Measurements from ENCODE around the gene TTC23.
A peak's percentile ranks its signal among the peaks of the same experiment; 100 is the strongest.

Gene TTC23

GRCh38 chr15:99169769-99170311 lies 79.5 kb downstream of the TTC23 start:
- TF ChIP-seq CTCF (IDR thresholded peaks at IDR 0.05; ENCODE audit: extremely low read depth, insufficient read depth, missing control alignments): no peak
- in situ Hi-C loops (cut with MboI; ENCODE audit: low pct_unique_long_range_greater_than_20kb, low sequenced_read_pairs, unreplicated experiment): no loop called here
- DNase-seq (ENCODE audit: low spot score): no peak

DNA sequence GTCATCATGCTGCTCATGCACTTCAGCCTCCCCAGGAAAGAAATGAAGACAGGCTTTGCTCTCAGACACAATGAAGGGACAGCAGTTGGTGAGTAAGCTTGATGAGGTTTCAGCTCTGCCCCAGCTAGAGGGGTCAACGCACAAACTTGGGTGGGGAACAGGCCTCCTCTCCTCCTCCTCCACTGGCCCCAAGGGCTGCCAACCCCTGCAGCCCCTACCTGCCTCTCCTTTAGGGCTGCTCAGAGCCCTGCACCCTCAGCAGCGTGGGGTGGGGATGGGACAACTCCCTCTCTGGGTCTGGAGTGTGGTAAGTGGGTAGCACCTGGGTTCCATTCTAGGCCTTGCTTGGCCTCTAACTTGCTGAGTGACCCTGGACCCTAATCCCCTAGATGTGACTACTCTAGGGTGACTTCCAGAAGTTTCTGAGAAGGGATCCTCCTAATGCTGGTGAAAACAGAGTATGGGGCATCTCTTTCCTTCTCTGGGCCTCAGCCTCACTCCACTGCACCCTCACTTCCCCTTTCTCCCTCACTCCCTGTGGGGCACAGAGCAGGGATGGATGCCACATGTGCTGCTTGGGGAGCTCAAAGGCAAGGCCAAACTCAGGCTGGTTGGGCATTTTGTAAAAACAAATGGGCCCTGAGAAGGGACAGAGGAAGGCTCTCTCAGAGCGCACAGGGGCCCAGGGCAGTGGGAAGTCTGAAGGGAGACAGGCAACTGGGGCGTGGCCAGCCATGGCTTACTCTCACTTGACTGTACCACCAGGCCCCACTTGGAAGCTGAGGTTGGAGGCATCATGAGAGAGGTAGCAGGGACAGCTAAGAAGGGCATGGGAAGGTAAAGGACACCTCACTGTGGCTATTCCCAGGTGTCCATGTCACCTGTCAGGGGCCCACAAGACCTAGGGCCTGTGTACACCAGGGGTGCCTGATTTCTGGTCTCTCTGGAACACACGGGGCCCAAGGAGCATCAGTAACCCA lies 80.5 kb downstream of the TTC23 start:
- in situ Hi-C loops (cut with MboI; ENCODE audit: low pct_unique_long_range_greater_than_20kb, low sequenced_read_pairs, unreplicated experiment): no loop called here
- no peak for TF ChIP-seq CTCF (IDR thresholded peaks at IDR 0.05; ENCODE audit: extremely low read depth, insufficient read depth, missing control alignments)
- no peak for DNase-seq (ENCODE audit: low spot score)

GRCh38 chr15:99167640-99168039 lies 81.7 kb downstream of the TTC23 start:
- no peak for TF ChIP-seq CTCF (IDR thresholded peaks at IDR 0.05; ENCODE audit: extremely low read depth, insufficient read depth, missing control alignments)
- DNase-seq (ENCODE audit: low spot score): peak; percentile 28
- in situ Hi-C loops (cut with MboI; ENCODE audit: low pct_unique_long_range_greater_than_20kb, low sequenced_read_pairs, unreplicated experiment): no loop called here

DNA sequence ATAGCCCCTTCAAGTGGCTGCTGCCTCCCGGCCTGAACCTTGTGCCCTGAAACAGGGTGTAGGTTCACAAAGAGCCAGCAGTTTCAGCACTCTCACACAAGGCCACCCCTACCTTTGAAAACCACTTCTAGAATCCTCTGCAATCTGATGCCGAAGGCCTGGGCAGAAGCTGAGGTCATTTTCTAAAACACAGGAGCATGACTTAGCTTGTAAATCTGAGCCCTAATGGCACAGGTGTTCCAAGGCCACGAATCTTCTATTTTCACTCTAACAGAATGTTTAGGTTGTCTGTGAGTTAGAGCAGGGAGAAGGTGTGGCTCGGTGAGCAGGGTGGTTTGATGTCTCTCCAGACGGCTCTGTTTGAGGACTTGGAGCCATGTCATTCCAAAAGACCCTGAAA lies 82.2 kb downstream of the TTC23 start:
- in situ Hi-C loops (cut with MboI; ENCODE audit: low pct_unique_long_range_greater_than_20kb, low sequenced_read_pairs, unreplicated experiment): no loop called here
- TF ChIP-seq CTCF (IDR thresholded peaks at IDR 0.05; ENCODE audit: extremely low read depth, insufficient read depth, missing control alignments): no peak
- no peak for DNase-seq (ENCODE audit: low spot score)

- no peak for DNase-seq (ENCODE audit: low spot score)
- no peak for TF ChIP-seq CTCF (IDR thresholded peaks at IDR 0.05; ENCODE audit: extremely low read depth, insufficient read depth, missing control alignments)
- in situ Hi-C loops (cut with MboI; ENCODE audit: low pct_unique_long_range_greater_than_20kb, low sequenced_read_pairs, unreplicated experiment): no loop called here
These were observed 83.3 kb downstream of the TTC23 start for GRCh38 chr15:99165956-99166689.

GRCh38 chr15:99165020-99165790 lies 84.2 kb downstream of the TTC23 start:
- in situ Hi-C loops (cut with MboI; ENCODE audit: low pct_unique_long_range_greater_than_20kb, low sequenced_read_pairs, unreplicated experiment): no loop called here
- no peak for TF ChIP-seq CTCF (IDR thresholded peaks at IDR 0.05; ENCODE audit: extremely low read depth, insufficient read depth, missing control alignments)
- DNase-seq (ENCODE audit: low spot score): no peak

Measured in GM13977 (cell line).